Prostate gland (tissue), 2 donors: Measurements from ENCODE around the gene SLC25A19. TPM values are rescaled to one million over a fixed set of nuclear protein-coding genes. Genes with fewer than 3 reads are reported as not detected.

Source experiments
- DNase-seq: peaks from one replicate; pipeline ENCODE4 v3.0.0-alpha.2; 2019; ENCODE audit warnings: low spot score
- H3K27ac ChIP-seq, 2 donors: fragments of 200-600 bp; sonication (generic); 2 replicates each; pipeline ENCODE4 v1.5.1; 2017 to 2019
- H3K27me3 ChIP-seq: fragments of 200-600 bp; sonication (generic); replicated peaks from 2 replicates; pipeline ENCODE4 v1.5.1; 2019; ENCODE audit not compliant: insufficient read depth
- H3K36me3 ChIP-seq, 2 donors: fragments of 200-600 bp; sonication (generic); 1 replicate in 1 of 2; 2 replicates in 1 of 2; pipeline versions ENCODE4 v1.5.1 to v1.8.1; 2017 to 2019
- H3K4me1 ChIP-seq: fragments of 200-600 bp; sonication (generic); replicated peaks from 2 replicates; pipeline ENCODE4 v1.5.1; 2019
- H3K4me3 ChIP-seq, 2 donors: fragments of 200-600 bp; sonication (generic); 2 replicates each; pipeline ENCODE4 v1.5.1; 2017 to 2019
- H3K9me3 ChIP-seq: fragments of 200-600 bp; sonication (generic); 2 replicates; pipeline ENCODE4 v1.5.1; 2017
- CTCF ChIP-seq, 4 experiments: fragments of 200-600 bp in 2 of 4; fragments of 450-650 bp in 2 of 4; sonication (generic) in 2 of 4; IDR thresholded peaks; 1 replicate in 3 of 4; 2 replicates in 1 of 4; pipeline ENCODE4 v1.5.1; 2016 to 2019; ENCODE audit warnings: antibody characterized with exemption in 4 of 4, mild to moderate bottlenecking in 2 of 4, moderate library complexity in 2 of 4
- POLR2A ChIP-seq: fragments of 450-650 bp; IDR thresholded peaks from one replicate; pipeline ENCODE4 v1.6.1; 2016; ENCODE audit warnings: antibody characterized with exemption, mild to moderate bottlenecking
- POLR2AphosphoS5 ChIP-seq: sonication (generic); formaldehyde crosslinking; IDR thresholded peaks from one replicate; pipeline ENCODE4 v1.6.1; 2017; ENCODE audit warnings: antibody characterized with exemption
- WGBS: methylation state at CpG from one replicate; pipeline ENCODE4 v1.1.5; 2018; 5-methylcytosine and 5-hydroxymethylcytosine counted together
- intact Hi-C: fragments of 100-400 bp; cut with DNase I; formaldehyde crosslinking; loops from one replicate; pipeline ENCODE4 v1.14.2; 2022
- total RNA-seq, 2 donors: library from RNA; depleted of rRNA; stranded (reverse); fragments of >200 nt; gene quantifications; one replicate each; pipeline ENCODE4 v1.1.0, GENCODE V29; 2016

SLC25A19 gene
- total RNA-seq, 2 donors from 2014 or later: 5.2 to 15.2 TPM

- Histone ChIP-seq H3K36me3 (no peaks in the 10 kb centered on the region), H3K4me1 (no peaks in the 10 kb centered on the region), H3K4me3 (no peak overlapping the region), H3K27me3 (no peaks in the 10 kb centered on the region), H3K9me3 (no peaks in the 10 kb centered on the region), H3K27ac (no peak overlapping the region)
- DNase-seq: no peak
- intact Hi-C loops: loop anchor here (10.0 kb wide), 1 partner anchor 187 kb away; the partner anchor contains the start of genes CASKIN2 and TSEN54
- TF ChIP-seq POLR2A (no peak), POLR2AphosphoS5 (no peak), CTCF (IDR thresholded peaks at IDR 0.05) (no peak)
- 66% methylated on average over 2 of the region's 2 CpGs for WGBS
These were observed 38.5 kb upstream of the SLC25A19 start for GRCh38 chr17:75327757-75328156.

- no peak for DNase-seq
- Histone ChIP-seq H3K4me1 (no peaks in the 10 kb centered on the region), H3K4me3 (no peak overlapping the region), H3K27me3 (no peaks in the 10 kb centered on the region), H3K9me3 (no peaks in the 10 kb centered on the region), H3K27ac (no peak overlapping the region), H3K36me3 (no peaks in the 10 kb centered on the region)
- 60% methylated on average over 5 of the region's 5 CpGs for WGBS
- intact Hi-C loops: loop anchor here (10.0 kb wide), 1 partner anchor 188 kb away; the partner anchor contains the start of genes CASKIN2 and TSEN54
- TF ChIP-seq CTCF (IDR thresholded peaks at IDR 0.05): no peak
- TF ChIP-seq POLR2A: no peak
These were observed 37.1 kb upstream of the SLC25A19 start for GRCh38 chr17:75326226-75326848.

- no peak for DNase-seq
- Histone ChIP-seq H3K27me3 (no peaks in the 10 kb centered on the region), H3K27ac (no peak overlapping the region), H3K9me3 (no peaks in the 10 kb centered on the region), H3K4me1 (no peaks in the 10 kb centered on the region), H3K4me3 (no peak overlapping the region), H3K36me3 (no peaks in the 10 kb centered on the region)
- 39% methylated on average over 7 of the region's 7 CpGs for WGBS
- intact Hi-C loops: loop anchor here (10.0 kb wide), 1 partner anchor 189 kb away; the partner anchor contains the start of genes CASKIN2 and TSEN54
- TF ChIP-seq POLR2AphosphoS5: no peak
- TF ChIP-seq POLR2A: no peak
- no peak for TF ChIP-seq CTCF (IDR thresholded peaks at IDR 0.05)
These were observed 36.6 kb upstream of the SLC25A19 start for GRCh38 chr17:75325827-75326225.

GRCh38 chr17:75325348-75325747 lies 36.1 kb upstream of the SLC25A19 start:
- intact Hi-C loops: loop anchor here (10.0 kb wide), 1 partner anchor 189 kb away; the partner anchor contains the start of genes CASKIN2 and TSEN54
- Histone ChIP-seq H3K4me3 (no peak overlapping the region), H3K27ac (no peak overlapping the region), H3K27me3 (no peaks in the 10 kb centered on the region), H3K4me1 (no peaks in the 10 kb centered on the region), H3K36me3 (peaks cover 0 to 2% of the 10 kb centered on the region in 2 donors), H3K9me3 (no peaks in the 10 kb centered on the region)
- no peak for TF ChIP-seq POLR2AphosphoS5
- no peak for TF ChIP-seq POLR2A
- no peak for TF ChIP-seq CTCF (IDR thresholded peaks at IDR 0.05)
- no peak for DNase-seq
- WGBS: 82% methylated on average over 6 of the region's 6 CpGs

- no peaks in the 10 kb centered on the region for H3K27me3 ChIP-seq
- WGBS: 86% methylated on average over 10 of the region's 10 CpGs
- no peaks in the 10 kb centered on the region for H3K9me3 ChIP-seq
- intact Hi-C loops: loop anchor here (10.0 kb wide), 1 partner anchor 193 kb away; the partner anchor contains the start of genes CASKIN2 and TSEN54
- DNase-seq: no peak
- H3K4me3 ChIP-seq: no peak overlapping the region
- H3K36me3 ChIP-seq: peaks cover 0 to 9% of the 10 kb centered on the region in 2 donors
- no peak overlapping the region for H3K27ac ChIP-seq
- TF ChIP-seq CTCF (IDR thresholded peaks at IDR 0.05) (no peak), POLR2A (no peak), POLR2AphosphoS5 (no peak)
- no peaks in the 10 kb centered on the region for H3K4me1 ChIP-seq
These were observed 32.3 kb upstream of the SLC25A19 start for GRCh38 chr17:75321506-75321905.
